DOHH2 (cell line): ENCODE measurements around the gene FREM2.

ENCODE experiments used
- H3F3A ChIP-seq: fragments of 200-600 bp; sonication (generic), shearing (Covaris generic); 2 replicates; pipeline ENCODE4 v1.6.0; 2016; ENCODE audit warnings: antibody characterized with exemption, mild to moderate bottlenecking; ENCODE audit not compliant: control insufficient read depth, insufficient read depth
- H3K27ac ChIP-seq: fragments of 200-600 bp; sonication (generic); 2 replicates; pipeline ENCODE4 v1.5.1; 2014; ENCODE audit warnings: low read depth, mild to moderate bottlenecking, low read length, moderate library complexity
- H3K27me3 ChIP-seq: fragments of 200-600 bp; sonication (generic); 2 replicates; pipeline ENCODE4 v1.6.1; 2014; ENCODE audit warnings: mild to moderate bottlenecking, low read length, mixed read lengths; ENCODE audit not compliant: control insufficient read depth
- H3K36me3 ChIP-seq: fragments of 200-600 bp; sonication (generic); 2 replicates; pipeline ENCODE4 v1.6.1; 2014; ENCODE audit warnings: mild to moderate bottlenecking, low read length, moderate library complexity, mixed read lengths; ENCODE audit not compliant: control insufficient read depth
- H3K4me1 ChIP-seq: fragments of 200-600 bp; sonication (generic); 2 replicates; pipeline ENCODE4 v1.6.1; 2014; ENCODE audit warnings: mild to moderate bottlenecking, low read length, mixed read lengths; ENCODE audit not compliant: control insufficient read depth
- H3K4me2 ChIP-seq: fragments of 200-600 bp; sonication (generic); 2 replicates; pipeline ENCODE4 v1.6.0; 2014; ENCODE audit warnings: mild to moderate bottlenecking, low read length, moderate library complexity
- H3K4me3 ChIP-seq: fragments of 200-600 bp; sonication (generic); 2 replicates; pipeline ENCODE4 v1.5.1; 2014; ENCODE audit warnings: mild to moderate bottlenecking, low read length, mixed read lengths
- H3K79me2 ChIP-seq: fragments of 200-600 bp; sonication (generic); 2 replicates; pipeline ENCODE4 v1.6.1; 2014; ENCODE audit warnings: mild to moderate bottlenecking, low read length, mixed read lengths; ENCODE audit not compliant: control insufficient read depth
- H3K9me2 ChIP-seq: fragments of 200-600 bp; sonication (generic); replicated peaks from 2 replicates; pipeline ENCODE4 v1.6.1; 2014; ENCODE audit warnings: mild to moderate bottlenecking, low read length, mixed read lengths; ENCODE audit not compliant: control insufficient read depth
- H3K9me3 ChIP-seq: fragments of 200-600 bp; sonication (generic); 2 replicates; pipeline ENCODE4 v1.6.1; 2014; ENCODE audit warnings: antibody characterized with exemption, low read length, mixed read lengths; ENCODE audit not compliant: control insufficient read depth, insufficient read depth
- H4K20me1 ChIP-seq: fragments of 200-600 bp; sonication (generic); 2 replicates; pipeline ENCODE4 v1.6.0; 2014; ENCODE audit warnings: low read depth, mild to moderate bottlenecking, antibody characterized with exemption, low read length, moderate library complexity; ENCODE audit not compliant: control insufficient read depth, insufficient read depth
- EZH2phosphoT487 ChIP-seq: fragments of 200-600 bp; sonication (generic); IDR thresholded peaks from 2 replicates; pipeline ENCODE4 v1.6.1; 2017; ENCODE audit warnings: borderline replicate concordance, mild to moderate bottlenecking, antibody characterized with exemption, low read length, moderate library complexity, mixed read lengths
- TF ChIP-seq, protein P1 (sequence below): fragments of 200-600 bp; sonication (generic); IDR thresholded peaks from one replicate; pipeline ENCODE4 v1.5.1; 2014; ENCODE audit warnings: antibody characterized with exemption, mild to moderate bottlenecking, low read depth, low read length; ENCODE audit not compliant: poor library complexity, severe bottlenecking

Gene FREM2

DNA sequence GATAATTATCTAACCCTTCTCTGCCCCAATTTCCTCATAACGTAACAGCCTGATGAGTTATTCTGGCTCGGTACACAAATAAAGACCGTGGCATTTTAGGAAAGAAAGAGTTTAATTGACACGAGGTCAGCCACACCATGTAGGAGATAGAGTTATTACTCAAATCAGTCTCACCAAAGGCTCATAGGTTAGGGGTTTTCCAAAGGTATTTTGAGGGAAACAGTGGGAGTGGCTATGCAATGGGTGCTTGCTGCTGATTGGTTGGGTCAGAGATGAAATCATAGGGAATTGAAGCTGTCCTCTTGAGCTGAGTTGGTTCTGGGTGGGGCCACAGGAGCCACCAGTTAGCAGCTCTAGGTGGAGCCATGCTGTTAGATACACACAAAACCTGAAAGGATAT is 137.5 kb downstream of the FREM2 start:
- H4K20me1 ChIP-seq, result no peaks in the 10 kb centered on the region
- H3K79me2 ChIP-seq, result no peaks in the 10 kb centered on the region
- H3K4me1 ChIP-seq, result no peaks in the 10 kb centered on the region
- no peaks in the 10 kb centered on the region for H3K36me3 ChIP-seq
- no peak overlapping the region for H3K27ac ChIP-seq
- H3K9me2 ChIP-seq, result no peaks in the 10 kb centered on the region
- H3F3A ChIP-seq, result no peaks in the 10 kb centered on the region
- H3K9me3 ChIP-seq, result no peaks in the 10 kb centered on the region
- H3K4me2 ChIP-seq, result no peak overlapping the region
- H3K4me3 ChIP-seq, result no peak overlapping the region
- TF ChIP-seq EZH2phosphoT487, result no peak
- TF ChIP-seq, protein P1, sequence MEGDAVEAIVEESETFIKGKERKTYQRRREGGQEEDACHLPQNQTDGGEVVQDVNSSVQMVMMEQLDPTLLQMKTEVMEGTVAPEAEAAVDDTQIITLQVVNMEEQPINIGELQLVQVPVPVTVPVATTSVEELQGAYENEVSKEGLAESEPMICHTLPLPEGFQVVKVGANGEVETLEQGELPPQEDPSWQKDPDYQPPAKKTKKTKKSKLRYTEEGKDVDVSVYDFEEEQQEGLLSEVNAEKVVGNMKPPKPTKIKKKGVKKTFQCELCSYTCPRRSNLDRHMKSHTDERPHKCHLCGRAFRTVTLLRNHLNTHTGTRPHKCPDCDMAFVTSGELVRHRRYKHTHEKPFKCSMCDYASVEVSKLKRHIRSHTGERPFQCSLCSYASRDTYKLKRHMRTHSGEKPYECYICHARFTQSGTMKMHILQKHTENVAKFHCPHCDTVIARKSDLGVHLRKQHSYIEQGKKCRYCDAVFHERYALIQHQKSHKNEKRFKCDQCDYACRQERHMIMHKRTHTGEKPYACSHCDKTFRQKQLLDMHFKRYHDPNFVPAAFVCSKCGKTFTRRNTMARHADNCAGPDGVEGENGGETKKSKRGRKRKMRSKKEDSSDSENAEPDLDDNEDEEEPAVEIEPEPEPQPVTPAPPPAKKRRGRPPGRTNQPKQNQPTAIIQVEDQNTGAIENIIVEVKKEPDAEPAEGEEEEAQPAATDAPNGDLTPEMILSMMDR, result no peak
- H3K27me3 ChIP-seq, result no peaks in the 10 kb centered on the region

DNA sequence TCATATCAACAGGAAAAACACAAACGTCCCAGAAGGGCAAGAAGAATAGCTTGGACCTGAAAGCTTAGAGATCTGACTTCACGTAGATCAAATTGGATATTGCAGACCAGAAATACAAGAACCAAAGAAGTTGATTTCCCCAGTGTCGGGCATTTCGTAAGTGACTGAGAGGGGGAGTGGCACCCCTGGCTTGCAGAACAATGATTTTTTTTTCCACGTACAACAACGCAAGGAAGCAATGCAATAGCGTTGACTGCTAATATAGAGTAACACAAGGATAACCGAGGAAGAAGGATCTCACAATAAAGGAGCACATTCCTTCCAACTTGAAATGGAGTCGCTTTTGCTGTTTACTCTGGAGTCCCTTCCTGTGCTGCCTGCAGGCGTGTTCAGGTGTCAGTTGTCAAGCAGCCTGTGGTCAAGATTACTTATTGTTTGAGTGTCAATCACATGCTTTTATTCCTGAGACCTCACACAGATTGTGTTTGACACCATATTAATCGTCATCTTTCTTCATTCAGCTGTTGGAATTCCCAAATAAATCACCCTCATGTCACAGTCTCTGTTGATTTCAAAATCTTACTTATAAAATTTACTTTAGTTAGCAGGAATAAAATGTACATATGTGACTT is 139.4 kb downstream of the FREM2 start:
- H3K79me2 ChIP-seq, result no peaks in the 10 kb centered on the region
- no peaks in the 10 kb centered on the region for H3K4me1 ChIP-seq
- no peaks in the 10 kb centered on the region for H3K36me3 ChIP-seq
- no peak overlapping the region for H3K4me3 ChIP-seq
- H4K20me1 ChIP-seq, result no peaks in the 10 kb centered on the region
- no peak overlapping the region for H3K4me2 ChIP-seq
- no peaks in the 10 kb centered on the region for H3K9me2 ChIP-seq
- H3K27ac ChIP-seq, result no peak overlapping the region
- no peaks in the 10 kb centered on the region for H3K9me3 ChIP-seq
- no peaks in the 10 kb centered on the region for H3F3A ChIP-seq
- H3K27me3 ChIP-seq, result no peaks in the 10 kb centered on the region
- TF ChIP-seq, protein P1, result no peak
- no peak for TF ChIP-seq EZH2phosphoT487

DNA sequence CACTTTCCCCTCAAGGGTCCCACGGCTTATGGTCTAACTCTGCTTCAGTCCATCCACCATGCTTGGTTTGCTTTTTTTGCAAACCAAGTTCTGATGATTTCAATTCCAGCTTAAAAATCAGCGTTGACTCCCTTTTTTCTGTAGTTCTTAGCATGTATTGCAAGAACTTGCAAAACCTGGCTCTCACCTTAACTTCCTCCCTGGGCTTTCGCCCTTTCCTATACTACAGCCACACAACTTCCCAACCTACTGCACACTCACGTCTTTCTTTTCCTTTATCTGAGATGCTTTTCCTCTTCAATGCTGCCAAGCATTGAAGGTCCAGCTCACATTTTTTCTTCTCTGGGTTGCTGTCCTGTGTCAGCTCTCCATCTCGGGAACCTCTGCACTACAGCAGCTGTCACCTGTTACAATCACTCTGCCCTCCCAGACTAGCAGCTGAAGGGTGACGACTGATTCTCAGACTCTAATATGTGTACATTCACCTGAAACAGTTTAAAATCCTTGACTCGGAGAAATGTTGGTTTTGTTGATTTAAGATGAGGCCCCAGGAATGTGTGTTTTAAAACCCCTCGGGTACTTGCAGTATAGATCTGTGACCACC is 143.7 kb downstream of the FREM2 start:
- Histone ChIP-seq H3K27ac (no peak overlapping the region), H3K4me1 (no peaks in the 10 kb centered on the region), H3K4me3 (no peak overlapping the region), H3K4me2 (no peak overlapping the region), H3K27me3 (no peaks in the 10 kb centered on the region), H3K36me3 (no peaks in the 10 kb centered on the region), H3K79me2 (no peaks in the 10 kb centered on the region), H3F3A (no peaks in the 10 kb centered on the region), H3K9me2 (no peaks in the 10 kb centered on the region), H3K9me3 (no peaks in the 10 kb centered on the region), H4K20me1 (no peaks in the 10 kb centered on the region)
- TF ChIP-seq EZH2phosphoT487, result no peak
- TF ChIP-seq, protein P1, result no peak
